HPDE6-E6E7 (cell line): Measurements from ENCODE around the gene USP20.

ENCODE experiments used
- DNase-seq: peaks from one replicate; pipeline ENCODE4 v3.0.0; 2011; ENCODE audit warnings: missing footprints; ENCODE audit errors: extremely low spot score

Gene USP20

GRCh38 chr9:129854588-129855110 is 19.4 kb downstream of the USP20 start:
- DNase-seq: no peak

- DNase-seq: no peak
Measured at GRCh38 chr9:129857207-129857606, 21.9 kb downstream of the USP20 start.

- no peak for DNase-seq
Measured at GRCh38 chr9:129858167-129858962, 23.1 kb downstream of the USP20 start.

GRCh38 chr9:129860653-129861446 is 25.6 kb downstream of the USP20 start:
- no peak for DNase-seq

- no peak for DNase-seq
Measured at GRCh38 chr9:129861447-129861827, 26.2 kb downstream of the USP20 start.

- peak; percentile 48 for DNase-seq
Measured at GRCh38 chr9:129863059-129863690, 27.9 kb downstream of the USP20 start.

- no peak for DNase-seq
Measured at GRCh38 chr9:129864991-129865647, 29.9 kb downstream of the USP20 start.

GRCh38 chr9:129865668-129866320 is 30.5 kb downstream of the USP20 start:
- DNase-seq: no peak

GRCh38 chr9:129866394-129867135 is 31.3 kb downstream of the USP20 start:
- no peak for DNase-seq

- DNase-seq: no peak
Measured at GRCh38 chr9:129867136-129868022, 32.1 kb downstream of the USP20 start.

GRCh38 chr9:129868023-129868871 is 33.0 kb downstream of the USP20 start:
- DNase-seq: no peak

- no peak for DNase-seq
Measured at GRCh38 chr9:129868872-129869486, 33.7 kb downstream of the USP20 start.

GRCh38 chr9:129869585-129870501 is 34.6 kb downstream of the USP20 start:
- no peak for DNase-seq

- DNase-seq: no peak
Measured at GRCh38 chr9:129871046-129871445, 35.8 kb downstream of the USP20 start.

GRCh38 chr9:129873563-129874190 is 38.4 kb downstream of the USP20 start:
- no peak for DNase-seq

GRCh38 chr9:129874261-129875101 is 39.2 kb downstream of the USP20 start:
- no peak for DNase-seq
